Activated T-cell treated with anti-CD3 and anti-CD28 coated beads, Interleukin-2, amount 50 U/mL, for 72 hours (primary cell): ENCODE data around the gene NUAK2. TPM values are rescaled to one million over a fixed set of nuclear protein-coding genes. Genes with fewer than 3 reads are reported as not detected.

Experiments used
- ATAC-seq, 2 donors: fragments of 150-1000 bp; cut with Tn5 transposase; replicated peaks in 1 of 2; 2 replicates each; pipeline ENCODE4 v1.10.0; 2021; ENCODE audit warnings: moderate library complexity in 2 of 2, mild to moderate bottlenecking in 1 of 2
- DNase-seq, 2 donors: peaks; one replicate each; pipeline ENCODE4 v3.0.0; 2021 to 2022; ENCODE audit warnings: mixed read lengths in 1 of 2
- H3K27ac Mint-ChIP-seq: one replicate; pipeline ENCODE4 v1.8.0; 2022; ENCODE audit warnings: mild to moderate bottlenecking, moderate library complexity, mixed read lengths
- H3K27me3 Mint-ChIP-seq: one replicate; pipeline ENCODE4 v1.8.0; 2022; ENCODE audit warnings: low read depth, mixed read lengths
- H3K36me3 Mint-ChIP-seq, 2 donors: one replicate each; pipeline ENCODE4 v1.8.0; 2022; ENCODE audit warnings: mixed read lengths in 2 of 2, mild to moderate bottlenecking in 1 of 2; ENCODE audit not compliant: insufficient read depth in 2 of 2
- H3K4me1 Mint-ChIP-seq: one replicate; pipeline ENCODE4 v1.8.0; 2022; ENCODE audit warnings: low read depth, mixed read lengths
- H3K4me3 Mint-ChIP-seq, 2 donors: one replicate each; pipeline ENCODE4 v1.8.0; 2022; ENCODE audit warnings: mild to moderate bottlenecking in 2 of 2, mixed read lengths in 2 of 2, moderate library complexity in 2 of 2
- H3K9me3 Mint-ChIP-seq, 2 donors: one replicate each; pipeline ENCODE4 v1.8.0; 2022; ENCODE audit warnings: mixed read lengths in 2 of 2
- total RNA-seq, 2 donors: library from RNA; stranded (reverse); gene quantifications; one replicate each; pipeline ENCODE4 v1.2.3, GENCODE V29; 2022

Gene NUAK2
- total RNA-seq, 2 donors from 2014 or later = 5.4 to 5.7 TPM

GRCh38 chr1:205279986-205280385 lies 41.6 kb downstream of the NUAK2 start:
- peak in 1 of 2 donors; percentile 28 for DNase-seq
- Mint-ChIP-seq H3K27me3 (no peaks in the 10 kb centered on the region), H3K27ac (no peak overlapping the region), H3K36me3 (peaks cover 0 to 1% of the 10 kb centered on the region in 2 donors), H3K4me3 (peak overlapping the region in 1 of 2 donors; percentile 36), H3K9me3 (no peaks in the 10 kb centered on the region), H3K4me1 (peaks cover 73% of the 10 kb centered on the region)
- ATAC-seq = peak; percentile 8 to 10

- H3K36me3 Mint-ChIP-seq = peaks cover 0 to 1% of the 10 kb centered on the region in 2 donors
- H3K4me1 Mint-ChIP-seq = peaks cover 54% of the 10 kb centered on the region
- H3K9me3 Mint-ChIP-seq = no peaks in the 10 kb centered on the region
- peak overlapping the region; percentile 38 for H3K27ac Mint-ChIP-seq
- no peaks in the 10 kb centered on the region for H3K27me3 Mint-ChIP-seq
- no peak for DNase-seq
- ATAC-seq = no peak
- no peak overlapping the region for H3K4me3 Mint-ChIP-seq
These were observed 44.9 kb downstream of the NUAK2 start for GRCh38 chr1:205276689-205277065.

GRCh38 chr1:205275916-205276688 lies 45.4 kb downstream of the NUAK2 start:
- ATAC-seq = no peak
- Mint-ChIP-seq H3K27ac (no peak overlapping the region), H3K4me3 (no peak overlapping the region), H3K36me3 (peaks cover 0 to 1% of the 10 kb centered on the region in 2 donors), H3K4me1 (peaks cover 55% of the 10 kb centered on the region), H3K27me3 (no peaks in the 10 kb centered on the region), H3K9me3 (no peaks in the 10 kb centered on the region)
- no peak for DNase-seq

GRCh38 chr1:205275133-205275532 lies 46.4 kb downstream of the NUAK2 start:
- Mint-ChIP-seq H3K27me3 (no peaks in the 10 kb centered on the region), H3K27ac (no peak overlapping the region), H3K9me3 (no peaks in the 10 kb centered on the region), H3K4me3 (no peak overlapping the region), H3K36me3 (no peaks in the 10 kb centered on the region), H3K4me1 (peaks cover 52% of the 10 kb centered on the region)
- no peak for DNase-seq
- ATAC-seq = no peak

- Mint-ChIP-seq H3K9me3 (no peaks in the 10 kb centered on the region), H3K27me3 (no peaks in the 10 kb centered on the region), H3K36me3 (no peaks in the 10 kb centered on the region), H3K4me3 (no peak overlapping the region), H3K27ac (no peak overlapping the region), H3K4me1 (peaks cover 43% of the 10 kb centered on the region)
- DNase-seq = peak in 1 of 2 donors; percentile 14
- peak; percentile 33 to 43 for ATAC-seq
These were observed 47.4 kb downstream of the NUAK2 start for GRCh38 chr1:205274041-205274691.

- H3K27ac Mint-ChIP-seq = no peak overlapping the region
- no peaks in the 10 kb centered on the region for H3K27me3 Mint-ChIP-seq
- peak overlapping the region; percentile 15 to 24 for H3K4me3 Mint-ChIP-seq
- no peaks in the 10 kb centered on the region for H3K36me3 Mint-ChIP-seq
- H3K9me3 Mint-ChIP-seq = no peaks in the 10 kb centered on the region
- H3K4me1 Mint-ChIP-seq = peaks cover 39% of the 10 kb centered on the region
- peak; percentile 83 to 86 for ATAC-seq
- DNase-seq = peak; percentile 83 to 84
These were observed 48.0 kb downstream of the NUAK2 start for GRCh38 chr1:205273551-205273982.

- ATAC-seq (no peak), DNase-seq (no peak)
- H3K36me3 Mint-ChIP-seq = no peaks in the 10 kb centered on the region
- H3K4me3 Mint-ChIP-seq = no peak overlapping the region
- no peaks in the 10 kb centered on the region for H3K9me3 Mint-ChIP-seq
- H3K4me1 Mint-ChIP-seq = peaks cover 30% of the 10 kb centered on the region
- no peak overlapping the region for H3K27ac Mint-ChIP-seq
- no peaks in the 10 kb centered on the region for H3K27me3 Mint-ChIP-seq
These were observed 49.0 kb downstream of the NUAK2 start for GRCh38 chr1:205272536-205272935.

- DNase-seq (no peak), ATAC-seq (no peak)
- Mint-ChIP-seq H3K27me3 (no peaks in the 10 kb centered on the region), H3K36me3 (no peaks in the 10 kb centered on the region), H3K27ac (no peak overlapping the region), H3K4me3 (no peak overlapping the region), H3K9me3 (no peaks in the 10 kb centered on the region), H3K4me1 (peaks cover 30% of the 10 kb centered on the region)
These were observed 49.8 kb downstream of the NUAK2 start for GRCh38 chr1:205271745-205272144.

- Mint-ChIP-seq H3K36me3 (no peaks in the 10 kb centered on the region), H3K4me1 (peaks cover 27% of the 10 kb centered on the region), H3K4me3 (no peak overlapping the region), H3K27ac (no peak overlapping the region), H3K27me3 (no peaks in the 10 kb centered on the region), H3K9me3 (no peaks in the 10 kb centered on the region)
- DNase-seq (no peak), ATAC-seq (no peak)
These were observed 50.3 kb downstream of the NUAK2 start for GRCh38 chr1:205271277-205271676.

- Mint-ChIP-seq H3K9me3 (no peaks in the 10 kb centered on the region), H3K4me3 (no peak overlapping the region), H3K27me3 (no peaks in the 10 kb centered on the region), H3K36me3 (no peaks in the 10 kb centered on the region), H3K4me1 (peaks cover 25% of the 10 kb centered on the region), H3K27ac (no peak overlapping the region)
- ATAC-seq (no peak), DNase-seq (no peak)
These were observed 50.8 kb downstream of the NUAK2 start for GRCh38 chr1:205270764-205271163.

- peaks cover 21% of the 10 kb centered on the region for H3K4me1 Mint-ChIP-seq
- H3K27me3 Mint-ChIP-seq = no peaks in the 10 kb centered on the region
- ATAC-seq (no peak), DNase-seq (no peak)
- H3K36me3 Mint-ChIP-seq = no peaks in the 10 kb centered on the region
- no peak overlapping the region for H3K27ac Mint-ChIP-seq
- H3K9me3 Mint-ChIP-seq = no peaks in the 10 kb centered on the region
- no peak overlapping the region for H3K4me3 Mint-ChIP-seq
These were observed 51.3 kb downstream of the NUAK2 start for GRCh38 chr1:205270271-205270670.

GRCh38 chr1:205269711-205270110 lies 51.8 kb downstream of the NUAK2 start:
- Mint-ChIP-seq H3K4me1 (peaks cover 16% of the 10 kb centered on the region), H3K27ac (no peak overlapping the region), H3K9me3 (no peaks in the 10 kb centered on the region), H3K36me3 (no peaks in the 10 kb centered on the region), H3K4me3 (no peak overlapping the region), H3K27me3 (no peaks in the 10 kb centered on the region)
- DNase-seq (no peak), ATAC-seq (no peak)

GRCh38 chr1:205268846-205269680 lies 52.5 kb downstream of the NUAK2 start:
- no peak overlapping the region for H3K27ac Mint-ChIP-seq
- no peak overlapping the region for H3K4me3 Mint-ChIP-seq
- DNase-seq = no peak
- no peaks in the 10 kb centered on the region for H3K9me3 Mint-ChIP-seq
- no peak for ATAC-seq
- H3K36me3 Mint-ChIP-seq = no peaks in the 10 kb centered on the region
- no peaks in the 10 kb centered on the region for H3K27me3 Mint-ChIP-seq
- H3K4me1 Mint-ChIP-seq = peaks cover 13% of the 10 kb centered on the region
